GM23338 (cell line): ENCODE data around the gene HS3ST6.

Experiments
- CREB1 ChIP-seq: fragments of 250-450 bp; sonication (Bioruptor Pico); IDR thresholded peaks from 2 replicates; pipeline ENCODE4 v1.5.0; 2020; ENCODE audit warnings: low read depth, mild to moderate bottlenecking, moderate library complexity
- CTCF ChIP-seq, 2 experiments: fragments of 200-600 bp in 1 of 2; sonication (generic) in 1 of 2; conservative IDR thresholded peaks; 2 replicates each; pipeline versions ENCODE4 v1.5.1 to v1.6.1; 2016 to 2017; ENCODE audit warnings: antibody characterized with exemption in 2 of 2, low read depth in 2 of 2, mild to moderate bottlenecking in 2 of 2, moderate library complexity in 1 of 2
- EZH2phosphoT487 ChIP-seq: fragments of 200-600 bp; sonication (generic); IDR thresholded peaks from one replicate; pipeline ENCODE4 v1.8.1; 2018; ENCODE audit warnings: antibody characterized with exemption; ENCODE audit not compliant: unreplicated experiment
- JUNB ChIP-seq: IDR thresholded peaks from one replicate; pipeline ENCODE4 v1.6.1; 2016; ENCODE audit warnings: antibody characterized with exemption; ENCODE audit not compliant: unreplicated experiment
- POLR2AphosphoS5 ChIP-seq: IDR thresholded peaks from 2 replicates; pipeline ENCODE4 v1.6.1; 2016; ENCODE audit warnings: antibody characterized with exemption, low read depth
- REST ChIP-seq: IDR thresholded peaks from one replicate; pipeline ENCODE4 v1.6.1; 2018; ENCODE audit warnings: antibody characterized with exemption; ENCODE audit not compliant: unreplicated experiment
- STAT1 ChIP-seq: IDR thresholded peaks from one replicate; pipeline ENCODE4 v1.6.1; 2016; ENCODE audit warnings: antibody characterized with exemption; ENCODE audit not compliant: unreplicated experiment
- ZNF331 ChIP-seq: fragments of 250-450 bp; sonication (Bioruptor Pico); IDR thresholded peaks from 2 replicates; pipeline ENCODE4 v1.5.0; 2020; ENCODE audit warnings: low read depth, mild to moderate bottlenecking, moderate library complexity

GRCh38 chr16:1915732-1916639 is 2.2 kb downstream of the HS3ST6 start:
- TF ChIP-seq CTCF (conservative IDR thresholded peaks at IDR 0.05; ENCODE audit: low read depth in 2 of 2) (no peak), REST (no peak), CREB1 (CRISPR knock-in tag) (no peak), POLR2AphosphoS5 (no peak), STAT1 (no peak), EZH2phosphoT487 (no peak), ZNF331 (CRISPR knock-in tag) (no peak), JUNB (no peak)
